HG03469 (cell line): ENCODE measurements around the gene NME2.
A peak's percentile ranks its signal among the peaks of the same experiment; 100 is the strongest.
"Not testable (repeated sequence)": the region's sequence is repeated elsewhere in the genome, so short reads cannot be mapped to it uniquely, and the experiment has no call there.

Experiments
- ATAC-seq: cut with Tn5 transposase; IDR thresholded peaks from one replicate; pipeline ENCODE4 v1.9.1; 2021; ENCODE audit warnings: mild to moderate bottlenecking, moderate library complexity, moderate number of reproducible peaks; ENCODE audit not compliant: unreplicated experiment

NME2 gene

DNA sequence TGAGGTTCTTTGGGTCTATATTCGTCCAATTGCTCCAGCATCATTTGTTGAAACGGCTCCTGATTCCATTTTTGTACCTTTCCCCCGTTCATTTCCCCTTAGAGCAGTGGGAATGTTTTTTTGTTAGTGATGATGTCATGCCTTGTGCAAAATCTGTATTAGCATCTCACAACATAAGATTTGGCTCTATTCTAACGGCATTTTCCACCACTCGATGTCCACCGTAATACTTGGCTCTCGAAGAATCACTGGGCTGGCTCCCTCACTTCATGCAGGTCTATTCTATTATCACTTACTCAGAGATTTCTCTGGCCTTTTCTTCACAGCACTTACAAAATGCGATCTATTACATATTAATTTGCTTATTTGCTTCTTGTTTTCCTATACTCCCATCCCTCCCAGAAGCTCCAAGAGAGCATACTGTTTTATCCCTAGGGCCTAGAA lies 13.4 kb upstream of the NME2 start:
- ATAC-seq: no peak

GRCh38 chr17:51153210-51154072 lies 12.8 kb upstream of the NME2 start, which contains the start of gene NME1:
Gene NME1, plus strand, starts transcription at chr17:51153559. Its CDS starts 2,096 bp downstream, at chr17:51155655.
- ATAC-seq: peak; percentile 93

DNA sequence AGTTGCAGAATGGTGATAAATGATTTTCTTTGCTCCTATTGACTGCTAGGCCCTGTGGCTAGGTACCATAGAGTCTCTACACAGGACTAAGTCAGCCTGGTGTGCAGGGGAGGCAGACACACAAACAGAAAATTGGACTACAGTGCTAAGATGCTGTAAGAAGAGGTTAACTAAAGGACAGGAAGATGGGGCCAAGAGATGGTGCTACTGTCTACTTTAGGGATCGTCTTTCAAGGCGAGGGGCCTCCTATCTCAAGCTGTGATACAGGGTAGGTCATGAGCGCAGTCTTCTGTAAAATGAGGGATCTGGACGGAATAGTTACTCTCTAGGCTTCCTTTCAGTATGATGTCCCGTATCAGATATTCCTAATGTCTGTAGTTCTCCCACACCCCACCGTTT lies 12.0 kb upstream of the NME2 start:
- ATAC-seq: no peak

GRCh38 chr17:51155416-51155815 lies 10.8 kb upstream of the NME2 start:
- ATAC-seq: no peak

- ATAC-seq: no peak
Measured at GRCh38 chr17:51159604-51160003, 6.6 kb upstream of the NME2 start.

DNA sequence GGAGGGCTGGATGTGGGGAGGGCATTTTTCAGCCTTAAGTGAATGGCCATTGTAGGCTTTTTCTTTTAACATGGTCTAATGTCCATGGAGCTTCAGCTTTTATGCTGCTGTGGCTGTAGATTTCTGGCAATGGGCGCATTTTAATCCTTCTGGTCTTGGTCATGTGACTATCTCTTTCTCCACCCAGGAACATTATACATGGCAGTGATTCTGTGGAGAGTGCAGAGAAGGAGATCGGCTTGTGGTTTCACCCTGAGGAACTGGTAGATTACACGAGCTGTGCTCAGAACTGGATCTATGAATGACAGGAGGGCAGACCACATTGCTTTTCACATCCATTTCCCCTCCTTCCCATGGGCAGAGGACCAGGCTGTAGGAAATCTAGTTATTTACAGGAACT lies 4.7 kb upstream of the NME2 start:
- no peak for ATAC-seq

- ATAC-seq: no peak
Measured at GRCh38 chr17:51164911-51165679, 1.1 kb upstream of the NME2 start.

GRCh38 chr17:51165680-51166197 lies 472 bp upstream of the NME2 start:
- ATAC-seq: no peak

DNA sequence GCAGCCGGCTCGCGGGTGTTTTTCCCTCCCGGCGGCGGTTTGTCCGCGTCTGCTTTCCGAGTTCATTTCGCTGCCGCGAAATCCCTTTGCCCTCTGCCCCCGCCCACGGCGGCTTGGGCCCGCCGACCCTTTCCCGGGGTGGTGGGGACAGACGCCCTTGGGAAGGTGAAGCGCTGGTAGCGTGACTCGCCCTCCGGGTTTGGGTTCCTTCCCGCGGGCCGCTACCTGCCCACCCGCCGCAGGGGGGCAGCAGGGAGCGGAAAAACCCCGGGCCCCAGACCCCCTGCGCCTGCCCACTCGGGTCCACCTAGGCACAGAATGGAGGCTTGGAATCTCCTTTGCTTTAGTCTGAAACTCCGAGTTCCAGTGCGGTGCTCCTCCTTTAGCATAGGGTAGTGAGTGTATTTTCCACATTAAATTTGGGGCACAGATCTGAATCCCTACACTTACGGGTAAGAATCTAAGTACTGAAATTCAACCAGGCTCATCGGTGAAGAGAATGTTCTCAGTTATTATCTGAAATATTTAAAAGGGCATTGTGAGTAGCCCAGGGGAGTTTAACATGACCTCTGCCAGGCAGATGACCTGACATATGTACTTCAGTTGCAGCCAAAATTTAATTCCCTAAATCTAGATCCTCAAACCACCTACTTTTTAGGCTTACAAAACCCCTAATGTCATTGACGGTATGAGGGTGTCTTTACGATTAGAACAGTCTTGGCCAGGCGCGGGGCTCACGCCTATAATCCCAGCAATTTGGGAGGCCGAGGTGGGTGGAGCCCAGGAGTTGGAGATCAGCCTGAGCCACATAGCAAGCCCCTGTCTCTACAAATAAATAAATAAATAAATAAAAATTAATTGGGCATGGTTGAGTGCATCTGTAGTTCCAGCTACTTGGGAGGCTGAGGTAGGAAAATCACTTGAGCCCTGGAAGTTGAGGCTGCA lies 1.0 kb downstream of the NME2 start:
- no peak for ATAC-seq

- ATAC-seq: no peak
Measured at GRCh38 chr17:51169340-51169739, 3.1 kb downstream of the NME2 start.

- no peak for ATAC-seq
Measured at GRCh38 chr17:51170736-51171135, 4.5 kb downstream of the NME2 start.

DNA sequence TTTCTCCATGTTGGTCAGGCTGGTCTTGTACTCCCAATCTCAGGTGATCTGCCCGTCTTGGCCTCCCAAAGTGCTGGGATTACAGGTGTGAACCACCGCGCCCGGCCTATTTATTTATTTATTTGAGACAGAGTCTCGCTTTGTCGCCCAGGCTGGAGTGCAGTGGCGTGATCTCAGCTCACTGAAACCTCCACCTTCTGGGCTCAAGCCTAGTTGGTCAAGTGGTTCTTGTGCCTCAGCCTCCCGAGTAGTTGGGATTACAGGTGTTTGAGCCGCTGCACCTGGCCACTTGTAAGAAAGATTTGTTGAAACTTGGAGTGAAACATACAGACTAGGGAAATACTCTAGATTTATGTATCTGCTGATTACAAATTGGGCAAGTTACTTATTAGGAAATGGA lies 5.8 kb downstream of the NME2 start:
- ATAC-seq: not testable (repeated sequence)

DNA sequence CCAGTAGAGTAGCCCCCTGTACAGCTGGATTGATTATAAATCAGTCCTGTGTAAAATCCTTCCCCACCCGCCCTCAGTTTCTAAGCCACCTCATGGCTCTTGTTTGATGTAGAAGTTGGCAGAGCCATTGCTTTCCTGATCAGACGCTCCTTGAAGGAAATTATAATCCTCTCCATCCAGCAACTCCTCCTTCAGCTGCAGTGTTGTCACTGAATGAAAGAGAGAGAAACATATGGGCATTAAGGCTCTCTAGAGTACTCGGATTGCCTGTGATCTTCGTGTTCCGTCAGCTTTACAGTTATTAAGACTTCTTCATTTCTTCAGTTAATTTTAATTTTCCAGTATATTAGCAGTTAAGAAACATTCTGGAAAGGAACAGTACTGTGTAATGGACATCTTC lies 14.3 kb downstream of the NME2 start:
- no peak for ATAC-seq

DNA sequence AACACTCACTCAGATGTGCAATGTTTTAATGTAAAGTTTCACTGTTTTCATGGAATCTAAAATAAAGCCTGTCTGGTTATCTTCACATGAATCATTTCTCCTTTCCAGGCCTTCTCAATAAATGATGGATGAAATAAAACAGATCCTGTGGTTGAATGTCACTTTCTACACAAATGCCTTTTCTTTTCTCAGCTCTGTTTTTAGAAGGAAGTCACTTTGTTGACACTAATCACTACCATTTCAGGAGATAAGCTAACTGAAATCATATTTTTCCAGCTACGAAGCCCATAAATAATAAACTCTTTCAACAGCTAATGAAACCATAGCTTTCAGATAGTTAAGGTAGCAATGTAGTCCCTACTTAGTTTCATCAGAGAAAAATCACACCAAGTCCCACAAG lies 17.9 kb downstream of the NME2 start:
- ATAC-seq: no peak

- no peak for ATAC-seq
Measured at GRCh38 chr17:51185763-51186332, 19.6 kb downstream of the NME2 start.

DNA sequence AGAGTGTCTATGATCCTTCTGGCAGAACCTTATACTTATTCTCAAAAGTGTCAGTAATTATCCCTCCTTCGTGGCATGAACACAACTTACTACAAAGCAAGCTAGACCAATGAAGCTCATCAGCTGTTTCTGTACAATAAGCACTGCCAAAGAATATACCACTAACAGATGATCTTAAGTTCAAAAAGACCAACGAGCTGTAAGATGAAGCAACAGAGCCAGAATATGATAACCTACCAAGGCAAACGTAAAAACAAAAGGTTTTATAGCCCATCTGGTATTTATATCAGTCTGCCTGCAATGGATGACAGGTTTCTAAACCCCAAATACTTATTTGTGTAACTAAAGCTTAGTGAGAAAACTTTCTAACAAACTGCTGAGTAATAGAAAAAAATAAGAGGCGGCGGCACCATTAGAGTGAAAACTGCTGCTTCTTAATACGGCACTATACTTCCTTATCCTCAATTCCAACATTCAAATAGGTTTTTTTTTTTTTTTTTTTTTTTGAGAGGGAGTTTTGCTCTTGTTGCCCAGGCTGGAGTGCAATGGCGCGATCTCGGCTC lies 22.1 kb downstream of the NME2 start:
- ATAC-seq: no peak

DNA sequence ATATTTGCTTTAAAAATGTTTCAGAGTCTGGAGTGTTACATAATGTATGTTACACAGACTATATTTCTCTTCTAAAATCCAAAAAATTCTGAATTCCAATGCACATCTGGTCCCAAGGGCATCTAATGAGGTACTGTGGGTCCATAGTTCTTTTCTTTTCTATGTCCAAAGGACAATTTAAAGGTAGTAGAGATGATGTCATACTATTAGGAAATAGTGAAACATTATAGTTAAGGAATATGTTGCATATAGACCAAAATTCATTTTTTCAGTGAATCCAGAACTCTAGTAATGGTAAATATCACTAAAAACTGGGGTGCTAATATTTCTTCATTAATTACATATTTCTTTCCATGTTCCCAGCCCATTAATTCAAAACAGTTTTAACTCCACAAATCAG lies 23.0 kb downstream of the NME2 start:
- ATAC-seq: no peak

- no peak for ATAC-seq
Measured at GRCh38 chr17:51189628-51190027, 23.4 kb downstream of the NME2 start.

- no peak for ATAC-seq
Measured at GRCh38 chr17:51191895-51192294, 25.7 kb downstream of the NME2 start.

GRCh38 chr17:51197754-51198153 lies 31.5 kb downstream of the NME2 start:
- no peak for ATAC-seq
